HepG2 (cell line): ENCODE data around the gene SLC7A4. TPM values are rescaled to one million over a fixed set of nuclear protein-coding genes. Genes with fewer than 3 reads are reported as not detected.

Experiments
- CCDC6 ChIP-seq: sonication (generic); formaldehyde crosslinking; IDR thresholded peaks from 2 replicates; pipeline ENCODE4 v1.8.1; 2022; ENCODE audit warnings: mild to moderate bottlenecking, missing genetic modification reagents, moderate library complexity
- DMTF1 ChIP-seq: sonication (generic); formaldehyde crosslinking; IDR thresholded peaks from 2 replicates; pipeline ENCODE4 v1.4.0; 2020; ENCODE audit warnings: mild to moderate bottlenecking, missing genetic modification reagents
- FOXO4 ChIP-seq: sonication (generic); formaldehyde crosslinking; conservative IDR thresholded peaks from 2 replicates; pipeline ENCODE4 v1.8.1; 2023; ENCODE audit warnings: missing genetic modification reagents
- KDM1A ChIP-seq: IDR thresholded peaks from 2 replicates; pipeline ENCODE4 v1.6.1; 2016; ENCODE audit warnings: missing compliant biosample characterization
- MAFF ChIP-seq: IDR thresholded peaks from 2 replicates; pipeline ENCODE4 v1.6.1; 2011; ENCODE audit warnings: low read depth, low read length, improper control_type of control experiment
- RFXANK ChIP-seq: IDR thresholded peaks from 2 replicates; pipeline ENCODE4 v1.6.1; 2016
- RNF2 ChIP-seq: fragments of 450-650 bp; conservative IDR thresholded peaks from 2 replicates; pipeline ENCODE4 v1.6.1; 2016; ENCODE audit warnings: low read depth
- ZFP82 ChIP-seq: sonication (generic); formaldehyde crosslinking; IDR thresholded peaks from 2 replicates; pipeline ENCODE4 v1.5.1; 2020; ENCODE audit warnings: mild to moderate bottlenecking, missing genetic modification reagents, borderline replicate concordance
- ZHX2 ChIP-seq, 2 experiments: sonication (generic) in 1 of 2; formaldehyde crosslinking in 1 of 2; IDR thresholded peaks; 2 replicates each; pipeline versions ENCODE4 v1.6.1 to v1.9.0; 2014 to 2022; ENCODE audit warnings: antibody characterized with exemption in 1 of 2, borderline replicate concordance in 1 of 2, inconsistent platforms in 1 of 2, low read depth in 1 of 2, missing genetic modification reagents in 1 of 2
- ZNF160 ChIP-seq: sonication (generic); formaldehyde crosslinking; IDR thresholded peaks from 2 replicates; pipeline ENCODE4 v1.8.0; 2022; ENCODE audit warnings: mild to moderate bottlenecking, inconsistent platforms, missing genetic modification reagents
- ZNF350 ChIP-seq: sonication (generic); formaldehyde crosslinking; IDR thresholded peaks from 2 replicates; pipeline ENCODE4 v1.4.0; 2020; ENCODE audit warnings: mild to moderate bottlenecking, low read depth, missing genetic modification reagents, borderline replicate concordance
- ZNF570 ChIP-seq: sonication (generic); formaldehyde crosslinking; IDR thresholded peaks from 2 replicates; pipeline ENCODE4 v1.4.0; 2020; ENCODE audit warnings: mild to moderate bottlenecking, missing genetic modification reagents, borderline replicate concordance
- polyA plus RNA-seq, 8 experiments: library from polyadenylated mRNA; depleted of rRNA in 3 of 8; stranded (reverse) in 7 of 8; unstranded in 1 of 8; fragments of >200 nt; fragmentation: Illumina TruSeq in 4 of 8; extraction: Trizol in 4 of 8; gene quantifications; 2 replicates each; pipeline versions ENCODE4 v1.2.1 to v1.2.3, GENCODE V29; 2011 to 2016; ENCODE audit warnings: low read depth in 4 of 8, missing spikeins in 1 of 8, mixed read lengths in 1 of 8; ENCODE audit not compliant: insufficient read depth in 1 of 8
- total RNA-seq, 5 experiments: library from RNA; depleted of rRNA; stranded (reverse); fragments of >200 nt; fragmentation: Illumina TruSeq; extraction: Trizol; gene quantifications; 2 replicates each; pipeline ENCODE4 v1.2.3, GENCODE V29; 2016; ENCODE audit warnings: low read depth in 1 of 5
- TF ChIP-seq, protein P1 (sequence below): sonication (generic); formaldehyde crosslinking; IDR thresholded peaks from 2 replicates; pipeline ENCODE4 v1.5.1; 2020; ENCODE audit warnings: missing genetic modification reagents, mild to moderate bottlenecking, borderline replicate concordance
- TF ChIP-seq, protein P2 (sequence below): sonication (generic); formaldehyde crosslinking; IDR thresholded peaks from 2 replicates; pipeline ENCODE4 v1.4.0; 2020; ENCODE audit warnings: missing genetic modification reagents

SLC7A4 gene
- total and polyA plus RNA-seq, 2 of the 13 experiments (the other 11 are each of a cell fraction or from before 2014, with no cell fraction given), result not detected

DNA sequence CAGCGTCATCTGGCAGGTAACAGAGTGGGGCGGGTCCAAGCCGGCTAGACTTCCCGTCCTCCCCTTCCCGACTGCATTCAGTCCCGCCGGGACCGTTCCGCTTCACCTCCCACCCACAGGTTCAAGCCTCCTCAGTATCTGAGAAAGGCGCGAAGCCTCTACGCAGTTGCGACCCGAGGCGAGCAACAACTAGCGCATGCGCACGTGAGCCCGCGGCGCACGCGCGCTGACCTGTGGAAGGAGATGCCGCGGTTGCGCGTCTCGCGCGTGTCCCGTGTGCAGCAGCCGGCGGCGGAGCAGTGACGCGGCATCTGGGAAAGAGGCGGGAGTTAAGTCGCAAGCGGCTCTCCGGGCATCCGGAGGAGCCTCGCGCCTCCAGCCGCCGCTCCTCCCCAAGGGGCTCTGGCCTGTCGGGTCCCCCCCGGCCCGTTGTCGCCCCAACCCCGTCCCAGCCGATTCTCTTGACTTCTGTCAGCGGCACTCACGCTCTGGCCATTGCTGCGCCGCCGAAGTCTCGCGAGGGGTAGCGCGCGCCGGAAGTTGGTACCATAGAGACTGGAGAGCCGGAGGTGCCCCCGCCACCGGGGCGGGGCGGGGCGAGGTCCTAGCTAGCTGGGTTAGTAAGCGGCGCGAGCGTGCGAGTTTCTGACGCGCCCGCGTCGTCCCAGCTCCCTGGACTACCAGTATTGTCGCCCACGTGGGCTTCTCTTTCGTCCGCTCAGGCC, 30.6 kb downstream of the SLC7A4 start, which contains the start of gene THAP7 (continued):
- TF ChIP-seq FOXO4 (CRISPR knock-in tag) (no peak), CCDC6 (CRISPR knock-in tag) (peak; percentile 96), ZFP82 (CRISPR knock-in tag) (peak; percentile 74; the same call in 1 of the 2 replicates), RNF2 (peak; percentile 91), ZNF570 (CRISPR knock-in tag) (no peak), ZNF350 (CRISPR knock-in tag) (peak; percentile 76), ZHX2 (IDR thresholded peaks at IDR 0.05; ENCODE audit: low read depth) (peak; percentile 49; the same call in 1 of the 2 replicates), ZHX2 (CRISPR knock-in tag; IDR thresholded peaks at IDR 0.05; ENCODE audit: borderline replicate concordance) (no peak; the same call in 1 of the 2 replicates), ZNF160 (CRISPR knock-in tag) (0 out of 2 replicates have a peak, but pooled peaks have one; percentile 23), MAFF (no peak), RFXANK (CRISPR knock-in tag) (no peak), DMTF1 (CRISPR knock-in tag) (no peak), KDM1A (no peak)
- TF ChIP-seq, protein P1, sequence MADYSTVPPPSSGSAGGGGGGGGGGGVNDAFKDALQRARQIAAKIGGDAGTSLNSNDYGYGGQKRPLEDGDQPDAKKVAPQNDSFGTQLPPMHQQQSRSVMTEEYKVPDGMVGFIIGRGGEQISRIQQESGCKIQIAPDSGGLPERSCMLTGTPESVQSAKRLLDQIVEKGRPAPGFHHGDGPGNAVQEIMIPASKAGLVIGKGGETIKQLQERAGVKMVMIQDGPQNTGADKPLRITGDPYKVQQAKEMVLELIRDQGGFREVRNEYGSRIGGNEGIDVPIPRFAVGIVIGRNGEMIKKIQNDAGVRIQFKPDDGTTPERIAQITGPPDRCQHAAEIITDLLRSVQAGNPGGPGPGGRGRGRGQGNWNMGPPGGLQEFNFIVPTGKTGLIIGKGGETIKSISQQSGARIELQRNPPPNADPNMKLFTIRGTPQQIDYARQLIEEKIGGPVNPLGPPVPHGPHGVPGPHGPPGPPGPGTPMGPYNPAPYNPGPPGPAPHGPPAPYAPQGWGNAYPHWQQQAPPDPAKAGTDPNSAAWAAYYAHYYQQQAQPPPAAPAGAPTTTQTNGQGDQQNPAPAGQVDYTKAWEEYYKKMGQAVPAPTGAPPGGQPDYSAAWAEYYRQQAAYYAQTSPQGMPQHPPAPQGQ (CRISPR knock-in tag), result no peak
- TF ChIP-seq, protein P2, sequence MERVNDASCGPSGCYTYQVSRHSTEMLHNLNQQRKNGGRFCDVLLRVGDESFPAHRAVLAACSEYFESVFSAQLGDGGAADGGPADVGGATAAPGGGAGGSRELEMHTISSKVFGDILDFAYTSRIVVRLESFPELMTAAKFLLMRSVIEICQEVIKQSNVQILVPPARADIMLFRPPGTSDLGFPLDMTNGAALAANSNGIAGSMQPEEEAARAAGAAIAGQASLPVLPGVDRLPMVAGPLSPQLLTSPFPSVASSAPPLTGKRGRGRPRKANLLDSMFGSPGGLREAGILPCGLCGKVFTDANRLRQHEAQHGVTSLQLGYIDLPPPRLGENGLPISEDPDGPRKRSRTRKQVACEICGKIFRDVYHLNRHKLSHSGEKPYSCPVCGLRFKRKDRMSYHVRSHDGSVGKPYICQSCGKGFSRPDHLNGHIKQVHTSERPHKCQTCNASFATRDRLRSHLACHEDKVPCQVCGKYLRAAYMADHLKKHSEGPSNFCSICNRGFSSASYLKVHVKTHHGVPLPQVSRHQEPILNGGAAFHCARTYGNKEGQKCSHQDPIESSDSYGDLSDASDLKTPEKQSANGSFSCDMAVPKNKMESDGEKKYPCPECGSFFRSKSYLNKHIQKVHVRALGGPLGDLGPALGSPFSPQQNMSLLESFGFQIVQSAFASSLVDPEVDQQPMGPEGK (CRISPR knock-in tag), result peak; percentile 79
